HG03457 (cell line): ENCODE measurements around the gene TSPYL6.

Experiments
- ATAC-seq: cut with Tn5 transposase; IDR thresholded peaks from one replicate; pipeline ENCODE4 v1.9.1; 2021; ENCODE audit warnings: moderate number of reproducible peaks; ENCODE audit not compliant: unreplicated experiment

TSPYL6 gene

DNA sequence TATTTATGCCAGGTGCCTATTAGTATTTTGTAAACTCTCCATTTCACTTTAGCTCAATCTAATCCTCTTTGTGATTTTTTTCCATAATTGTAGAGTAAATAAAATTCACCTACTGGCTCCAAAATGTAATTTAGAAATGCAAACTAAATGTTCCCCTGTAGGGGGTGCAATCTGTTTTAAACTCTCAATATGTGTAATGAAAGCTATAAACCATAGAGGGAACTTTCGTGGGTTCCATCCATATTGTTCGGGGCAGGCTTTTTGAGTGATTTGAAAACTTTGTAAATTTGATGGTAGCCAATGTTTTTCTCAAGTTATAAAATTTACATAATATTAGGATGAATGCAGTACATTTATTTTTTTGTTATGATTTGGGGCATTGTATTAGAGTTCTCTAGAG is 49.4 kb downstream of the TSPYL6 start:
- no peak for ATAC-seq

DNA sequence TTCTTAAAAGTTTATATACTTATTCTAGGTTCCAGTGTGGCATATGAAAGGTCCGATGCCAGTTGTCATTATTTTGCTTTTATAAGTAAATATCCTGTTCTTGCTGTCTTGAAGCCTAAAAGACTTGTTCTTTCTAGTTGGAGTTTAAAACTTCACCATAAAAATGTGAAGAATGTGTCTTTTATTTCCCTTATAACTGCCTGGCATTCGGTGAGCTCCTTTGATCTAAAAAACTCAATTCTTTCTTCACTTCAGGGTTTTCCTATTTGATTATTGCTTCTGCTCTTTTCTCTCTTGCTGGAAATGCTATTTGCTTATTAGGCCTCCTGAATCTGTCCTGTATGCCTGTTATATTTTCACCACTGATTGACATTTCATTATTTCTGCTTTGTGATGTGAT is 51.6 kb downstream of the TSPYL6 start:
- no peak for ATAC-seq
